Common myeloid progenitor, CD34-positive (primary cell): Measurements from ENCODE around the gene AAGAB. TPM values are rescaled to one million over a fixed set of nuclear protein-coding genes. Genes with fewer than 3 reads are reported as not detected.
A peak's percentile ranks its signal among the peaks of the same experiment; 100 is the strongest.

Experiments used
- CTCF ChIA-PET: fragments of 350-600 bp; sonication (Branson Sonifier 250); formaldehyde crosslinking; loops from one replicate; lab custom pipeline; 2021; ENCODE audit warnings: antibody characterized with exemption; lab: Charles Lee
- POLR2A ChIA-PET: fragments of 350-600 bp; sonication (Branson Sonifier 250); formaldehyde crosslinking; loops from one replicate; lab custom pipeline; 2021; ENCODE audit warnings: antibody characterized with exemption; lab: Charles Lee
- DNase-seq, 3 donors: peaks; one replicate each; pipeline versions ENCODE4 v3.0.0 to v3.0.0-alpha.2; 2013
- H3K27ac ChIP-seq, 2 experiments: 1 replicate in 1 of 2; 2 replicates in 1 of 2; pipeline ENCODE4 v1.7.0; 2013; ENCODE audit warnings: inconsistent platforms in 2 of 2, low read length in 2 of 2, mild to moderate bottlenecking in 2 of 2, low read depth in 1 of 2, moderate library complexity in 1 of 2; ENCODE audit not compliant: severe bottlenecking in 2 of 2, insufficient read depth in 1 of 2, poor library complexity in 1 of 2
- H3K27me3 ChIP-seq, 5 experiments: replicated peaks in 2 of 5; 1 replicate in 3 of 5; 2 replicates in 2 of 5; pipeline versions ENCODE4 v1.6.1 to v1.7.0; 2013; ENCODE audit warnings: low read length in 4 of 5, mild to moderate bottlenecking in 2 of 5, moderate library complexity in 2 of 5, inconsistent platforms in 1 of 5; ENCODE audit not compliant: insufficient read depth in 5 of 5, control insufficient read depth in 4 of 5
- H3K36me3 ChIP-seq, 4 experiments: 1 replicate in 2 of 4; 2 replicates in 2 of 4; pipeline versions ENCODE4 v1.6.1 to v1.7.0; 2013; ENCODE audit warnings: low read length in 3 of 4, control low read depth in 1 of 4, mild to moderate bottlenecking in 1 of 4; ENCODE audit not compliant: control insufficient read depth in 4 of 4, insufficient read depth in 4 of 4
- H3K4me1 ChIP-seq, 4 experiments: 1 replicate in 3 of 4; 2 replicates in 1 of 4; pipeline versions ENCODE4 v1.6.1 to v1.7.1; 2013; ENCODE audit warnings: low read length in 3 of 4, mild to moderate bottlenecking in 3 of 4, control low read depth in 1 of 4, inconsistent platforms in 1 of 4, moderate library complexity in 1 of 4; ENCODE audit not compliant: control insufficient read depth in 4 of 4, insufficient read depth in 4 of 4; ENCODE audit errors: control extremely low read depth in 1 of 4
- H3K4me3 ChIP-seq, 7 experiments: 1 replicate in 4 of 7; 2 replicates in 3 of 7; pipeline versions ENCODE4 v1.5.1 to v1.7.0; 2013; ENCODE audit warnings: mild to moderate bottlenecking in 7 of 7, low read length in 6 of 7, moderate library complexity in 6 of 7, inconsistent platforms in 2 of 7, low read depth in 2 of 7, control low read depth in 1 of 7; ENCODE audit not compliant: insufficient read depth in 4 of 7, control insufficient read depth in 1 of 7; ENCODE audit errors: extremely low read depth in 1 of 7
- H3K9me3 ChIP-seq, 5 experiments: 1 replicate in 4 of 5; 2 replicates in 1 of 5; pipeline versions ENCODE4 v1.6.1 to v1.7.1; 2013; ENCODE audit warnings: low read length in 4 of 5, mild to moderate bottlenecking in 2 of 5, inconsistent platforms in 1 of 5, low read depth in 1 of 5, moderate library complexity in 1 of 5; ENCODE audit not compliant: control insufficient read depth in 4 of 5, insufficient read depth in 2 of 5; ENCODE audit errors: control extremely low read depth in 1 of 5
- WGBS: methylation state at CpG from one replicate; pipeline ENCODE4 v1.1.5; 2013; ENCODE audit not compliant: insufficient coverage; 5-methylcytosine and 5-hydroxymethylcytosine counted together
- polyA plus RNA-seq: library from polyadenylated mRNA; unstranded; fragments of 120-200 nt; gene quantifications from one replicate; pipeline ENCODE4 v1.2.1, GENCODE V29; 2013

The AAGAB gene
- polyA plus RNA-seq: 24.6 TPM

GRCh38 chr15:67254238-67255175 lies at the start of gene AAGAB, which contains the start of gene IQCH:
Gene AAGAB, minus strand, starts transcription at chr15:67254661. Its CDS starts 30 bp downstream, at chr15:67254631.
Gene IQCH, plus strand, starts transcription at chr15:67254786. Its CDS starts 111 bp downstream, at chr15:67254897.
- Histone ChIP-seq H3K4me3 (peak within 1 kb of the TSS; percentile 80 to 99 (median 90)), H3K4me1 (peaks cover 7 to 23% (median 12%) of the 10 kb centered on the region in 4 experiments), H3K9me3 (no peaks in the 10 kb centered on the region), H3K27me3 (no peaks in the 10 kb centered on the region), H3K36me3 (no peaks in the 10 kb centered on the region), H3K27ac (peak within 1 kb of the TSS; percentile 92 to 95)
- POLR2A ChIA-PET: interaction anchor here (0.5 to 0.6 kb wide), 3 partner anchors 27 to 314 kb away, joined by 3 to 4 read pairs (median 3); no protein-coding TSS in a partner anchor
- under 1% methylated on average over 61 of the region's 76 CpGs for WGBS
- peak; percentile 96 to 98 (median 98) for DNase-seq
- CTCF ChIA-PET: interaction anchor here (0.6 to 0.9 kb wide), 2 partner anchors 71 to 153 kb away, joined by 3 to 5 read pairs; no protein-coding TSS in a partner anchor

GRCh38 chr15:67303490-67304363 lies 49.3 kb upstream of the AAGAB start:
- WGBS: 70% methylated on average over 1 of the region's 4 CpGs
- Histone ChIP-seq H3K9me3 (no peaks in the 10 kb centered on the region), H3K4me1 (peaks cover 0 to 3% (median 0%) of the 10 kb centered on the region in 4 experiments), H3K36me3 (no peaks in the 10 kb centered on the region), H3K27ac (no peak overlapping the region), H3K27me3 (no peaks in the 10 kb centered on the region), H3K4me3 (no peak overlapping the region)
- ChIA-PET POLR2A (interaction anchor here (0.5 to 1.5 kb wide), 3 partner anchors 45 to 387 kb away, joined by 3 read pairs; no protein-coding TSS in a partner anchor), CTCF (interaction anchor here (0.9 to 4.0 kb wide), 11 partner anchors 9 to 359 kb away, joined by 3 to 39 read pairs (median 4); no protein-coding TSS in a partner anchor)
- peak; percentile 46 to 70 (median 59) for DNase-seq

- H3K27ac ChIP-seq: no peak overlapping the region
- CTCF ChIA-PET: interaction anchor here (0.6 to 1.8 kb wide), 3 partner anchors 12 to 353 kb away, joined by 3 to 7 read pairs (median 3); no protein-coding TSS in a partner anchor
- no peak for DNase-seq
- no peak overlapping the region for H3K4me3 ChIP-seq
- WGBS: 100% methylated on average over 1 of the region's 2 CpGs
- H3K4me1 ChIP-seq: no peaks in the 10 kb centered on the region
- POLR2A ChIA-PET: interaction anchor here (0.6 kb wide), 1 partner anchor 112 kb away, joined by 3 read pairs; no protein-coding TSS in a partner anchor
- no peaks in the 10 kb centered on the region for H3K27me3 ChIP-seq
- H3K9me3 ChIP-seq: no peaks in the 10 kb centered on the region
- H3K36me3 ChIP-seq: no peaks in the 10 kb centered on the region
Measured at GRCh38 chr15:67300266-67301025, 46.0 kb upstream of the AAGAB start.

- WGBS: no CpG with 5 or more reads among the region's 1 CpG
- H3K4me1 ChIP-seq: no peaks in the 10 kb centered on the region
- DNase-seq: no peak
- no peaks in the 10 kb centered on the region for H3K9me3 ChIP-seq
- no peak overlapping the region for H3K4me3 ChIP-seq
- H3K27me3 ChIP-seq: no peaks in the 10 kb centered on the region
- H3K36me3 ChIP-seq: no peaks in the 10 kb centered on the region
- CTCF ChIA-PET: no interaction called here
- no peak overlapping the region for H3K27ac ChIP-seq
- POLR2A ChIA-PET: no interaction called here
Measured at GRCh38 chr15:67296684-67297083, 42.2 kb upstream of the AAGAB start.

GRCh38 chr15:67296188-67296587 lies 41.7 kb upstream of the AAGAB start:
- 100% methylated on average over 5 of the region's 5 CpGs for WGBS
- Histone ChIP-seq H3K4me1 (no peaks in the 10 kb centered on the region), H3K27ac (no peak overlapping the region), H3K36me3 (no peaks in the 10 kb centered on the region), H3K27me3 (no peaks in the 10 kb centered on the region), H3K9me3 (peaks cover 0 to under 1% (median 0%) of the 10 kb centered on the region in 5 experiments), H3K4me3 (no peak overlapping the region)
- POLR2A ChIA-PET: no interaction called here
- CTCF ChIA-PET: interaction anchor here (2.3 kb wide), 1 partner anchor 8 kb away, joined by 7 read pairs; no protein-coding TSS in a partner anchor
- no peak for DNase-seq

- ChIA-PET POLR2A (no interaction called here), CTCF (interaction anchor here (0.8 kb wide), 1 partner anchor 342 kb away, joined by 3 read pairs; no protein-coding TSS in a partner anchor)
- peaks cover 0 to 4% (median 3%) of the 10 kb centered on the region in 5 experiments for H3K9me3 ChIP-seq
- no peak overlapping the region for H3K27ac ChIP-seq
- H3K36me3 ChIP-seq: no peaks in the 10 kb centered on the region
- no peaks in the 10 kb centered on the region for H3K4me1 ChIP-seq
- no CpG with 5 or more reads among the region's 1 CpG for WGBS
- no peaks in the 10 kb centered on the region for H3K27me3 ChIP-seq
- DNase-seq: peak in 1 of 3 donors; percentile 3
- no peak overlapping the region for H3K4me3 ChIP-seq
Measured at GRCh38 chr15:67290319-67290718, 35.9 kb upstream of the AAGAB start.
